ENCODE results near the gene SLC41A3.
"Not testable (repeated sequence)": the region's sequence is repeated elsewhere in the genome, so short reads cannot be mapped to it uniquely, and the experiment has no call there.

SLC41A3 gene

DNA sequence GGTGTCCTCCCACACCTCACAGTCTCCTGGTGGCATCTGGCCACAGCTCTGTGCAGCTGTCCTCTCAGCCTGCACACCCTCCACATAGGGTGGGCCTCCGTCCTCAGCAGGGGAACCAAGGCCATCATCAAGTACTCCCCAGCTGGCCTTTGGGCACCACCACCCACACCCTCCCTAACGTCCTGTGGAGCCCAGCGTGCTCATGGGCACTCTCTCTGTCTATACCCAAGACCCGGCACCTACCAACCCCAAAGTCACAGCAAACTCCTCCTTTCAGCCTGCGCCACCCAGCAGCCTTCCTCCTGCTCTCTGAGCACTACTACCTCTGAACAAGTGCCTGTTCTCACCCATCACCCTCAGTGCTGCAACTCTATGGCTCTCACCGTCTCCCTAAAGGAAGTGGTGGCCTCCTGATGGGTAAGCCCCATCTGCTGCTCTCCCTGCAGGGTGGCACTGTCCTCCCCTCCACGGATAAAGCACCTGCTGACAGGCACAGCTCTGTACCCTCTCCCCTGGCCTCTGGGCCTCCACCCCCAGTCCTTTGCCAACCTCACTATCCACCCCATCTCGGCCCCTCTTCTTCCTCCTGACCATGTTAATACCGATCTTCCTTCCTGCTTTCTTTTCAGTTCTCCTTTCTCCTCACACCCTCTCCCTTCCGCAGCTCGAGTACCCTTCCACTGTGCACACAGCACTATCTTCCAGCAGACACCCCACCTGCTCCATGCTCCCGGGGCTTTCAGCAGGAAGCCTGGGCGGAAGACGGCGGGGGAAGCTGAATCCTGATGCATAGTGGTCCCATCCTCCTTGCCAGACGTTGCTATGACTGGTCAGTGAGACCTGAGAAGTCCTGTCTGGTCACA, 31.5 kb downstream of the SLC41A3 start:
- DNase-seq, result no peak

DNA sequence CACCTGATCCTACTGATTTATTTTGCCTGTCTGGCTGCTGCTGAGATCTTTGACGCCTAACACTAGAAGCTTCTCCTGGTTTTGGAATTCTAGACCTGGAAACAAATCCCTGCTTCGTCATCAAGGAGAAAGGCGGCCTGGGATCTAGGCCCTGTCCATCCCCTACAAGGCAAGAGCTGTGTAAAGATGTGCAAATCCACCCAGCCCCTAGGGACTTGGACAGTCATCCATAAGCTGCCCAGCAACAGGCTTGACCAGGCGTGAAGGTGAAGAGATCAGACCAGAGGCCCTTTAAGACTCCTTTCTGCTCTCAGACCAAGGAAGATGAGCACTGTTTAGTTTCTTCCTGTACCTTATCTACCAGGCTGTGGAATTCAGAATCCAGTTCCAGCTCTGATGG, 32.2 kb downstream of the SLC41A3 start:
- no peak for DNase-seq

DNA sequence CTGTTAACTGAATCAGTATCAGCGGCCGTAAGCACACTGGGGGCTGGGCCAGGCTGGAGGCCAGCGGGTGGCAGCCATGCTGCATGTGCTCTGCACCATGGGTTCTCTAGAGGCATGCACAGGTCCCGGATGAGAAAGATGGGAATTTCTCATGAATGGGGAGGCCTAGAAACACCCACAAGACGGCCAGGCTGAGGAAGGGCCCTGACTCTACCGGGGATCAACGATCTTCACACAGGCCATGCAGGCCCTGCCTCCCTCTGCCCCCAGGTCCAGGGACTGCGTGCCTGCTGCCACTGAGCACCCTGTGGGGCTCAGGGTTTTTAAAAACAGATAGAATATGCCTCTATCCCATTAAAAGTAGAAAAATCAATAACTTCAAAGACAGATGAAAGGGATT, 32.7 kb downstream of the SLC41A3 start:
- DNase-seq, result no peak

DNA sequence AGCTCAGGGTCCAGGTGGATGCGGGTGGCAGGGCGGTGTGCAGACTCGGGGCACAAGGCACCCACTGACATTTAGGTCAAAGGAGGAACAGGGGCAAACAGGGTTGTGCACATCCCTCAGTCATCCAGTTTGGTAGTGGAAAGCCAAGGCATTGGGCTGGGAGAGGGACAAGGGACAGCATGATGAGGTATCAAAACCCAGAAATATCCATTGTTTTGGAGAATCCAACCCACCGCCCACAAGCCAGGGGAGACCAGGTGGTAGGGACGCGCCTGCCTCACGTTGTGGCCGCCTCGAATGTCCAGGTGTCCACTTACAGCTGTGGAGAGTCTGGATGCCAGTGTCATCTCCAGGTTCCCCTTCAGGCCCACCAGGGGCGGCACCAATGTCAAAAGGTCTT, 33.3 kb downstream of the SLC41A3 start:
- no peak for DNase-seq

DNA sequence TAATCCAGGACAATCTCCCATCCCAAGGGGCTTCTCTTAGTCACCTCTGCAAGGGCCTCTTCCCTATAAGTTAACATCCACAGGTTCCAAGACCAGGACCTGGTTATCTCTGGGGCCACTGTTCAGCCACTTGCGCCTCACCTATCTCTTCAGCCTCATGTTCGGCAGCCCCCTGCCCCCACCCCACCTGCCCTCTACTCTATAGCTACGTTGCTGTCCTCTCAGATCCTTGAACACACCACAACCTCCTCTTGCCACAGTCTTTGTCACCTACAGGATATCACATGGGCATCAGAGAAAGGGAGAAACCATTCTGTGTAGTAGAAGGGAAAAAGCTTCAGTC, 33.9 kb downstream of the SLC41A3 start:
- DNase-seq, result no peak

DNA sequence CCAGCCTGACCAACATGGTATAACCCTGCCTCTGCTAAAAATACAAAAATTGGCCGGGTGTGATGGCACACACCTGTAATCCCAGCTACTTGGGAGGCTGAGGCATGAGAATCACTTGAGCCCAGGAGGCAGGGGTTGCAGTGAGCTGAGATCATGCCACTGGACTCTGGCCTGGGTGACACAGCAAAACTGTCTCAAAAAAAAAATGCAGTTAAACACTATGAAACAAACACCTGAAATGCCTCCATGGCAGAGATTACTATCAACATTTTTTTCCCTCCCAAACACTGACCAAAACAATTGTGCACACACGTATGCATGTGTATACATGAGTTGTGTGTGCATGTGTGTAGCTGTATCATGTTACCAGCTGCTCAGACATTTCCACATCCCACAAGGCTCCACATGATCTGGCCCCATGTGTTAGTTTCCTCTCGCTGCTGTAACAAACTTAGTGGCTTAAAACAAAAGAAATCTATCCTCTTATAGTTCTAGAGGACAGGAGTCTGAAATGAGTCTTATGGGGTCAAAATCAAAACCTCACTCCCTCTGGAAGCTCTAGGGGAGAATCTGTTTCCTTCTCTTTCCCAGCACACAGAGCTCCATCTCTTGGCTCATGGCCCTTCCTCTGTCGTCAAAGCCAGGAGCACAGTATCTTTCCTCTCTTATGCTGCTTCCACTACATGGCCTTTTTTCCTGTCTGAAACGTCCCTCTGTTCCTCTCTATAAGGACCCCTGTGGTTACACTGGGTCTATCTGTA, 34.5 kb downstream of the SLC41A3 start:
- DNase-seq, result no peak

DNA sequence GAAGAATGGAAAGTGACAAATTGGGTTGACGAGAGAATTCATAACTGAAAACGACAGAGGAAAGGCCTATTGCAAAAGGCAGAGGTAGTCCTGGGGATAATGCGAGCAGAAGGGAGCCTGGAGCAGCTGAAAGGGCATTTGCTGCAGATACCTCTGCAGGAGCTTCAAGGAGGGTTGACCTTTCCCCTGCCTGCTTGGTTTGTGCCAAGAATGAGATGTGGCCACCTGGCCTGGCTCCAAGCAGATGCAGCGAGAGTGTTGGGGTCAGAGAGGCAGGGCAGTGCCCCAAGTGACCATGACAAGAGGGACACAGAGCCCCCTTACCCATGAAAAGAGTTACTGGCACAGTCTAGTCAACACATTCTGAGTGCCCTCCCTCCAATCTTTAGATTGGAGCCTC, 43.5 kb downstream of the SLC41A3 start:
- no peak for DNase-seq

DNA sequence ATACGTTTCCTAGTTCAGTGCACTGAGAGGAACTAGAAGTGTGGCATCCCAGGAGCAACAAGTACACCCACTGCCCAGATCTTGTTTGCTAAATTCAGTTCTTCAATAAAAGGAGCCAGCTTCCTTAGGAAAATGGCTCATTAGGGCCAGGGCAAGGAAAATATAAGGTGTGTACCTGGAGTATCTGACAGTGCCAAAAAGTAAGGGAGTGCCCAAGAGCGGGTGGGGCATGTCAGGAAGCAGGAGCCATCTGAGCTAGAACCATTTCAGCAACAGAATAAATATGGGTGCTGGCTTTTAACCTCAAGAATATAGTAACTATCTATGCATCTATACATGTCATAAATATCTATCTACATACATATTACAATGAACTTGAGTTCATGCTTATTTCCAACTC, 44.1 kb downstream of the SLC41A3 start:
- DNase-seq, result no peak

DNA sequence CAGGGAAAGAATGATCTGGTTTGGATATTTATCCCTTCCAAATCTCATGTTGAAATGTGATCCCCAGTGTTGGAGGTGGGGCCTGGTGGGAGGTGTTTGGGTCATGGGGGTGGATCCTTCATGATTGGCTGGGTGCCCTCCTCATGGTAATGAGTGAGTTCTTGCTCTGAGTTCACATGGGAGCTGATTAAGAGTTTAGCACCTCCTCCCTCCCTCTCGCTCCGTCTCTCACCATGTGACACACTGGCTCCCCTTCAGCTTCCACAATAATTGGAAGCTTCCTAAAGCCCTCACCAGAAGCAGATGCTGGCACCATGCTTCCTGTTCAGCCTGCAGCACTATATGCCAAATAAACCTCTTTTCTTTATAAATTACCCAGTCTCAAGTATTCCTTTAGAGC, 45.1 kb downstream of the SLC41A3 start:
- not testable (repeated sequence) for DNase-seq

DNA sequence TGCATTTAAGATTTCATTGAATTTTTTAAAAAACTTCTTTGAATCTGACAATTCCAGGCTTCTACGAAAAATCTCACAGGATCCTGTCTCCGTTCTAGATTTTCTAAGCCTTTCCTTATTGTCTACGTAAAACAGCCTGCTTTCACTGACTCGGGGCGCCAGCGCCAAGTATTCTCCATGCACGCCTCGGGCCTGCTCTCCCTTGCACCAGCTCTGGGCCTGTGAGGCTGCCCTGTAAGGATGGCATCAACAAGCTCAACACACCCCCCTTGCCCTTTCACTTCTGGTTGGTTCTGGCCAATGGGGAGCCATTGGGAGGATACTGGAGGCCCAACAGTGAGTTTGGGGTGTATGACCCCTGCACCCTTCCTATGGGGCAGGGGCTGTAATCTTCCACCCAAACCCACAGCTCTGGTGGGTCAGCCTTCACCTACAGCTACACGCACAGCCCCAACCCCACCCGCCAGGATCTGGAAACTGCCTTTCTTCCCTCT, 47.8 kb downstream of the SLC41A3 start:
- DNase-seq, result no peak

DNA sequence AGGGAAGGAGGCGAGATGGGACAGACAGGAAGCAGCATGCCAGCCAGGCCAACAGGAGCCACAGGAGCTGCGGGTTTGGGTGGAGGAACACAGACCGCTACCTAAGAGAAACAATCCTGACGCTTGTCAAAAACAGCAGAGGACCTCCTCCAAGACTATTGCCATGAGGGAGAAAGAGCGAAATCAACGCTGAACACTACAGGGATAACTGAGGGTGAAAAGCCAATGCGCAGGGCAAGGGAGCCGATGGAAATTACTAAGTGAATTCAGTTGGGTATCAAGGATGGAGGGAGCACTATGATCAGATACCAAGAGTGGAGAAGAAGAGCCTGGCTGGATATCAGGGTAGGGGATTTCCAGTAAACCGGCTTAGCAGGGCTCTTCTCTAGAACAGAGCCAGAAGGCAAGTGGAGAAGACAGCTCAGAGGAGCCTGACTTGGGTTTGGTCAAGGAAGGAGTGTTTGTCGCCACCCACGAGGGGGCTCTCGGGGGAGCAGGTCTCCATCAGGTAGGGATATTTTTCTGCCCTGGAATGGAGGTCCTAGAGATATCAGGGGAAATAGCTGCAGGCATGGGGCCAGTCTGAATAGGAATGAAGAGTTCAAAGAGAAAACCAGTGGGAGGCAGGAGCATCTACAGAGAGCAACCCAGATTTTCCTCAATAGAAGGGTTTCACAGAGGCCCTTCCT, 48.4 kb downstream of the SLC41A3 start:
- DNase-seq, result no peak

DNA sequence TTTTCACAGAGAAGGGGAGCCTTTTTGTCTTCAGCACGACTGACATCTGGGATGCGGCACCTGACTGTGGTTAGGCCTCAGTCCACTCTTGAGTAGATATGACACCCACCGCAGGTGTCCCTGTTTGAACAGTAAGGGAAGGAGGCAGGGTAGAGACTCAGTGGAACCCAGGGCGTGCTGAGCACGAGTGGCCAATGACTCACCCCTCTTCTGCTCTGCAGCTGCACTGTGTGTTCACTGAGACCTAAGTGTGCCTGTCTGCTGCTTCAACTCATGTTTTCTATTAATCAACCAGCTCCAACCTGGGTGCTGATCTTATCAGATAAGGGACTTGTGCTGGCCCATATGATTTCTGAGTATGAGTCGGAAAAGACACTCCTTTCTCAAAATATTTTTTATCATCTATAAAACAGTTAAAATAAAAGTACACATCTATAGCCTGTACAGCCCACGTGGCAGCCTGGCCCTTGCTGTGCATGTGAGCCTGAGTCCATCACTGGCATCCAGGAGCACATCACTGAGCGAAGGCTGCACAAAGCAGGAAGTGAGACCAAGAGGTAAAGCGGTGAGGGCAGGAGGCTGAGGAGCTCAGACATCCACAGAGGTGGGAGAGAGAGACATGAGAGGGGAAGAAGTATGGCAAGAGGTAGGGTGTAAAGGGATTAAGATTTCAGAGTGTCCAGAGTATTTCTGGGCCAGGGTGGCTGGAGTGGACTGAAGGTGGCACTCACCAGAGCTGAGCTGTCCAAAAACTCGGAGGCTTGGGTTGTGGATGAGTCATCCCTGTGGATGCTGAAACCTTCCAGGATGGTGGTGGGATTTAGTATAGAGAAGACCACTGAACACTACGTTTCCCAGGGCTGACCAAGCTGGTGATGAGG, 49.2 kb downstream of the SLC41A3 start:
- DNase-seq, result no peak

DNA sequence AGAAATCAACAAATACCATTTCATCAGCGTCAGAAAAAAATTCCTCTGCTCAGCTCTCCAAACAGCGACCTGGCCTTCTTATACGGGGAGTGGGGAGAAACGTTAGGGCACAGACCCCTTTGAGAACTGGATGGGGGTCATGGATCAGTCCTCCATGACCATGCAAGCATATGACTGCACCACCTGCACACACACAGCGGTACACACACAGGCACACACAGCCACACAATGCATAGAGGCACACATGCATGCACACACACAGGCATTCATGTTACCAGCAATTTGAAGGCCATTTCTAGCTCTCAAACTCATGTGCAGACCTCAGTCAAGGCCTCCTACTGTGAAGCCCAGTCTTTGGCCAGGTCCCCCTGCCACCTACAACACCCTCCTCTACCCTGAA, 50.2 kb downstream of the SLC41A3 start:
- DNase-seq, result no peak

DNA sequence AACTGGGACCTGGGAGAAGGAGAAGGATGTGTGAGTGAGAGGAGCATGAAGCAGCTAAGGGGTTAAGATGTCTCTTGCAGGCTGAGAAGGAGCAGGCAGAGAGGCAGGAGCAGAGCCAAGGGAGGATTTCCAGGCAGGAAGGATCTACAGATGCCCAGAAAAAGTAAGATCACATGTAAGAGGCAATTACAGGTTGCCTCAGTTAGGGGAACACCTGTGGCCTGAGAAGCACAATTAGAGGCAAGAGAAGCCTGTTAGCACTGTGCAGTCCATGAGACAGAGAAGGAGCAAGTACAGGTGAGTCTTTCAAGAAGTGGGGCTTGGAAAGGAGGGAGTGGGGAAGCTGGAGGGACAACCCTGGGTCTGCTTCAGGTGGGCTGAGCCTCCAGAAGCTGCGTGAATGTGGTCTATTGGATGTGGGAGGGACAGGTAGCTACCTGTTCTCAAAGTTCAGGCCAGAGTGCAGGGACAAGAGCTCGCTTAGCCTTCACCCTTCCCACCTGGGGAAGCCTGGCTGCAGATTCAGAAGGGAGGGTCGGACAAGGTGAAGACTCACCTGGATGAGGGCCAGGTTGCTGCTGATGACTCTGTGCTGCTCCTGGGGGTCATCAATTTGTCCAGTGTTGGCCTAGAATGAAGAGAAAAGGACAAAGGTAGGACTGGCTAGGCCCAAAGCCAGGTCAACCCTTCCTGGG, 50.7 kb downstream of the SLC41A3 start:
- DNase-seq, result no peak

DNA sequence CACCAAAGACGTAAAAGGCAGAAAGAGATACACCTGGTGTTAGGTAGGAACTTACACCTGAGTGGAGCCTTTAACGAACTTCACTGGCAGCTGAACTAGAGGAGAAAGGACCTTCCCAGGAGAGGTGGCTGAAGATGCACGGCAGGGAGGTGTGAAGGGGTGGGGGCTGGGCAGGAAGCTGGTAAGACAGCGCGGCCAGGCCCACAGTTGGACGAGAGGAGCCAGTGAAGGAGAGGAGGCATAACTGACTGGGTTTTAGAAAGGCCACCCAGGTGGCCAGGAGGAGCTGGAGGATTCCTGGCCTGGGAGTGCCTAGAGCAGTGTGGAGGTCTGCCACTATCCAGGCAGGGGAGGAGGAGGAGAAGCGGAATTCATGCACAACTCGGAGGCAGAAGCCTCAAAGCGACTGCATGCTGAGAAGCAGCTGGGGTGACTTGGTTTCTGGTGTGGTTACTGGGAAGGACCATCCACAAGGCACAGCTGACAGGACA, 51.9 kb downstream of the SLC41A3 start:
- DNase-seq, result no peak

DNA sequence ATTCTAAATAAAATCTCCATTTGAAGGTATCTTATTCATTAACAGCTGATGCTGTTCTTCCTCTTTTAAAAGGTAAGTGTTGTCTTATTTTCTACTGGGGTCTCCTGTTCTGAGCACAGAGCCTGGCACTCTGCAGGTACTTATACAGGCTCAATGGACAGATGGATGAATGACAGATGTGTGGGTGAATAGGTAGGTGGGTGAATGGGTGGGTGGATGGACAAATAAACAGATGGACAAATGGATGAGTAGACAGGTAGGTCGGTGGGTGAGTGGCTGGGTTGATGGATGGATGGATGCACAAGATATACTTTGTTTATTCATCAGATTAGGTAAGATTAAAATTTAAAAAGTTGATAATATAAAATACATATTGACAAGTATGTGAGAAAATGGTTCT, 53.5 kb downstream of the SLC41A3 start:
- no peak for DNase-seq

DNA sequence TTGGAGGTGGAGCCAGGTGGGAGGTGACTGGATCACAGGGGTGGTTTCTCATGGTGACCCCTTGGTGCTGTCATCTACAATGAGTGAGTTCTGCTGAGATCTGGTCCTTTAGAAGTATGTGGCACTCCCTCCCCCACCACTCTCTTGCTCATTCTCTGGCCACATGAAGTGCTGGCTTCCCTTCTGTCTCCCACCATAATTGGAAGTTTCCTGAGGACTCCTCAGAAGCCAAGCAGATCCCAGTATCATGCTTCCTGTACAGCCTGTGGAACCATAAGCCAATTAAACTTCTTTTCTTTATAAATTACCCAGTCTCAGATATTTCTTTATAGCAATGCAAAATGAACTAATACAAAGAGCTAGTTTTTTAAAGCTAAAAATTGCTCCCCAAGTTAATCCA, 54.7 kb downstream of the SLC41A3 start:
- no peak for DNase-seq

DNA sequence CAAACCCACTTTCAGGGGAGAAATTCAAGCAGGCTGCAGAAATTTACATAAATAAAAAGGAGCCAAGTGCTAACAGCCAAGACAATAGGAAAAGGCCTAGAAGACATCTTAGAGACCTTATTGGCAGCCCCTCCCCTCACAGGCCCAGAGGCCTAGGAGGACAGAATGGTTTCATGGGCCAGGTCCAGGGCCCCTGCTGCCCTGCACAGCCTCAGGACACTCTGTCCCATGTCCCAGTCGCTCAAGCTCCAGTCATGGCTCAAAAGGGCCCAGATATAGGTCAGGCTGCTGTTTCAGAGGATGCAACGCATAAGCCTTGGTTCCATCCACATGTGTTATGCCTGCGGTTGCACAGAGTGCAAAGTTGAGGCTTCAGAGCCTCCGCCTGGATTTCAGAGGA, 55.8 kb downstream of the SLC41A3 start:
- DNase-seq, result no peak

DNA sequence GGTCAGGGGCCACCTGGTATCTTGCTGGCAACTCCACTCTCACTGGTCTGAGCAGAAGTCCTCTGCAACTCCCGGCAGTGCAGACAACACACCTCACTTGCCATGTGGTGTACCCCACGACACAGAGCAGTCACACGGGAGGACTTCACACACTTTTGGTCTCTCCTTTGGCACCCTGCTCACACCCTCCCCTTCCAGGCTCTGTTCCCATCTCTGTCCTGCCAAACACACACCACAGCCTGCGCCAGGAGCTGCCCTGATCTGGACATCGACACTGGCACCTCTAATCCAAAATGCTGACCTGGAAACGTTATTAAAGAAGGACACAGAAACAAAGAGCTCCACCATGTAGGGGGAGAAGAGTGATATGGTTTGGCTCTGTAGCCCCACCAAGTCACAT, 57.2 kb downstream of the SLC41A3 start:
- DNase-seq, result no peak

DNA sequence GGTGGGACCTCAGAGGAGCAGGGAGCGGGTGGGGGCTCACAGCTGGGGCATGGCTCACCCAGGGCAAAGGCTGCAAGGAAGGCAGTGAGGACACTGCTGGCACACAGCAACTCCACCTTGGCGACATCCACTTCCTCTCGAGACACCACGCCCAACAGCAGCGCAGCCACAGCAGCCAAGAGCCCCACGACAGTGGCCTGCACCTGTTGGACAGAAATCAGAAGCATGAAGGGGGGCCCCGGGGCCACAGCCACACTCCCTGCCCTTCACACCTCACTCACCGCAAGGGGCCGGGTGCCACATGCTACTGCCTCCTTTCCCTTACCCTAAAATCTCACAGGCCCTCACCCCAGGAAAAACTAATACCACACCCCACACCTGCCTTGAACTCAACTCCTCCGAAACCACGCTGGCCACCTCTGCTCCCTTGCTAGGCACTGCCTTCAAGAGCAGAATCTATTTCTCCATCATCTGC, 57.6 kb downstream of the SLC41A3 start:
- DNase-seq, result no peak

DNA sequence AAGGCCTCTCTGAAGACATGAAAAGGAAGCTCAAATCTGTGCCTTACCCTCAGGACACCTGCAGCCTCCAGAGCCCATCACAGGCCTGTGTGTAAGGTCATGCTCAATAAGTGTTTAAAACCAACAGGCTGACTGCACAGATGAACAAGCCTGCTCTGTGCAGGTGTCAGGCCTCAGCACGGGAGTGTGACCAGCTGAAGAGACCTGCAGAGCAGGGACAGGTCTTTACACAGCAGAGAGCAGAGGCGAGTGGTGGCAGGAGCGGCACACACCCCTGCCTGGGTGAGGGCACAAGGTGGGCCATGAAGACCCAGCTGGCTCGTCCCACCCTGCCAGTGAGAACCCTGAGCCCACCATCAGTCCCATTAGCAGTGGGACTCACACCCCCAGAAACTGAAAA, 58.1 kb downstream of the SLC41A3 start:
- DNase-seq, result no peak

All from T-helper 9 cell (primary cell).